GM21786 (cell line): ENCODE measurements around the gene MAPK7.

Experiments used
- ATAC-seq: cut with Tn5 transposase; IDR thresholded peaks from one replicate; pipeline ENCODE4 v1.9.1; 2021; ENCODE audit not compliant: unreplicated experiment

Gene MAPK7

GRCh38 chr17:19362277-19363113, 15.8 kb upstream of the MAPK7 start, which contains the start of gene B9D1:
Gene B9D1 (minus strand): TSS chr17:19362723. CDS start chr17:19362569, 154 bp downstream.
- peak; percentile 75 for ATAC-seq

GRCh38 chr17:19363114-19363438, 15.2 kb upstream of the MAPK7 start:
- ATAC-seq, result no peak

- no peak for ATAC-seq
Observed at GRCh38 chr17:19363460-19364035, 14.8 kb upstream of the MAPK7 start.

GRCh38 chr17:19364699-19365498, 13.4 kb upstream of the MAPK7 start:
- no peak for ATAC-seq

- no peak for ATAC-seq
Observed at GRCh38 chr17:19365499-19365817, 12.8 kb upstream of the MAPK7 start.

- no peak for ATAC-seq
Observed at GRCh38 chr17:19365833-19366636, 12.3 kb upstream of the MAPK7 start.

GRCh38 chr17:19366637-19366972, 11.7 kb upstream of the MAPK7 start:
- no peak for ATAC-seq

- no peak for ATAC-seq
Observed at GRCh38 chr17:19368229-19368628, 10.1 kb upstream of the MAPK7 start.

GRCh38 chr17:19369107-19369778, 9.1 kb upstream of the MAPK7 start:
- no peak for ATAC-seq

- ATAC-seq, result no peak
Observed at GRCh38 chr17:19369846-19370492, 8.3 kb upstream of the MAPK7 start.

GRCh38 chr17:19370493-19370960, 7.8 kb upstream of the MAPK7 start:
- ATAC-seq, result peak; percentile 72

- no peak for ATAC-seq
Observed at GRCh38 chr17:19371259-19372010, 6.9 kb upstream of the MAPK7 start.

- no peak for ATAC-seq
Observed at GRCh38 chr17:19372011-19372370, 6.3 kb upstream of the MAPK7 start.

- ATAC-seq, result no peak
Observed at GRCh38 chr17:19372439-19372838, 5.9 kb upstream of the MAPK7 start.

GRCh38 chr17:19372866-19373504, 5.3 kb upstream of the MAPK7 start:
- ATAC-seq, result no peak

GRCh38 chr17:19374136-19374535, 4.2 kb upstream of the MAPK7 start:
- ATAC-seq, result no peak

- ATAC-seq, result no peak
Observed at GRCh38 chr17:19375732-19376131, 2.6 kb upstream of the MAPK7 start.

- no peak for ATAC-seq
Observed at GRCh38 chr17:19376811-19377210, 1.5 kb upstream of the MAPK7 start.
